HepG2 (cell line): ENCODE measurements around the gene ANO9. TPM values are rescaled to one million over a fixed set of nuclear protein-coding genes. Genes with fewer than 3 reads are reported as not detected.

Source experiments
- CBX2 ChIP-seq, 2 experiments: fragments of 200-600 bp in 1 of 2; sonication (generic); formaldehyde crosslinking in 1 of 2; IDR thresholded peaks; 2 replicates each; pipeline versions ENCODE4 v1.7.0 to v1.8.1; 2018 to 2022; ENCODE audit warnings: low read depth in 2 of 2, low read length in 1 of 2, mild to moderate bottlenecking in 1 of 2, missing genetic modification reagents in 1 of 2
- CERS6 ChIP-seq: sonication (generic); formaldehyde crosslinking; IDR thresholded peaks from 2 replicates; pipeline ENCODE4 v1.5.0; 2020; ENCODE audit warnings: missing genetic modification reagents
- RCOR2 ChIP-seq: IDR thresholded peaks from 2 replicates; pipeline ENCODE4 v1.6.1; 2016; ENCODE audit warnings: missing biosample characterization, missing genetic modification reagents
- THAP11 ChIP-seq: IDR thresholded peaks from 2 replicates; pipeline ENCODE4 v1.6.1; 2016; ENCODE audit warnings: missing biosample characterization, missing genetic modification reagents
- ZBTB26 ChIP-seq: IDR thresholded peaks from 2 replicates; pipeline ENCODE4 v1.6.1; 2016; ENCODE audit warnings: missing compliant biosample characterization, missing genetic modification reagents, borderline replicate concordance
- ZBTB40 ChIP-seq, 2 experiments: fragments of 450-650 bp in 1 of 2; sonication (generic) in 1 of 2; formaldehyde crosslinking in 1 of 2; IDR thresholded peaks; 2 replicates each; pipeline versions ENCODE4 v1.6.1 to v1.8.0; 2016 to 2022; ENCODE audit warnings: antibody characterized with exemption in 1 of 2, mild to moderate bottlenecking in 1 of 2, missing genetic modification reagents in 1 of 2
- ZBTB7B ChIP-seq: sonication (generic); formaldehyde crosslinking; IDR thresholded peaks from 2 replicates; pipeline ENCODE4 v1.4.0; 2020; ENCODE audit warnings: missing genetic modification reagents
- ZNF318 ChIP-seq: sonication (generic); formaldehyde crosslinking; IDR thresholded peaks from 2 replicates; pipeline ENCODE4 v1.4.0; 2020; ENCODE audit warnings: mild to moderate bottlenecking, missing genetic modification reagents
- polyA plus RNA-seq, 8 experiments: library from polyadenylated mRNA; depleted of rRNA in 3 of 8; stranded (reverse) in 7 of 8; unstranded in 1 of 8; fragments of >200 nt; fragmentation: Illumina TruSeq in 4 of 8; extraction: Trizol in 4 of 8; gene quantifications; 2 replicates each; pipeline versions ENCODE4 v1.2.1 to v1.2.3, GENCODE V29; 2011 to 2016; ENCODE audit warnings: low read depth in 4 of 8, missing spikeins in 1 of 8, mixed read lengths in 1 of 8; ENCODE audit not compliant: insufficient read depth in 1 of 8
- total RNA-seq, 5 experiments: library from RNA; depleted of rRNA; stranded (reverse); fragments of >200 nt; fragmentation: Illumina TruSeq; extraction: Trizol; gene quantifications; 2 replicates each; pipeline ENCODE4 v1.2.3, GENCODE V29; 2016; ENCODE audit warnings: low read depth in 1 of 5

Gene ANO9
- total and polyA plus RNA-seq, 2 of the 13 experiments (the other 11 are each of a cell fraction or from before 2014, with no cell fraction given): 8.9 to 14.3 TPM

- no peak for TF ChIP-seq ZNF318
- TF ChIP-seq THAP11 (CRISPR knock-in tag): peak; percentile 58
- TF ChIP-seq ZBTB40 (IDR thresholded peaks at IDR 0.05): no peak
- no peak; the same call in 1 of the 2 replicates for TF ChIP-seq ZBTB40 (CRISPR knock-in tag; IDR thresholded peaks at IDR 0.05)
- TF ChIP-seq ZBTB26 (CRISPR knock-in tag): peak; percentile 95
- TF ChIP-seq CBX2 (IDR thresholded peaks at IDR 0.05; ENCODE audit: low read depth, low read length): no peak
- TF ChIP-seq CBX2 (CRISPR knock-in tag; IDR thresholded peaks at IDR 0.05; ENCODE audit: low read depth): no peak
- no peak for TF ChIP-seq RCOR2 (CRISPR knock-in tag)
- TF ChIP-seq ZBTB7B (CRISPR knock-in tag): peak; percentile 76; the same call in 1 of the 2 replicates
- no peak for TF ChIP-seq CERS6 (CRISPR knock-in tag)
Measured at GRCh38 chr11:396948-397548, 44.8 kb downstream of the ANO9 start (continued).
